K562 (cell line): ENCODE results near the gene XBP1. TPM values are rescaled to one million over a fixed set of nuclear protein-coding genes. Genes with fewer than 3 reads are reported as not detected.

Source experiments
- ARID1B ChIP-seq: fragments of 450-650 bp; IDR thresholded peaks from 2 replicates; pipeline ENCODE4 v1.6.1; 2016; ENCODE audit warnings: antibody characterized with exemption, mild to moderate bottlenecking, inconsistent platforms
- ASH1L ChIP-seq: fragments of 450-650 bp; IDR thresholded peaks from 2 replicates; pipeline ENCODE4 v1.6.1; 2018; ENCODE audit warnings: borderline replicate concordance, mild to moderate bottlenecking, low read depth; ENCODE audit not compliant: partially characterized antibody
- BMI1 ChIP-seq: fragments of 150-350 bp; IDR thresholded peaks from 2 replicates; pipeline ENCODE4 v1.6.1; 2014; ENCODE audit warnings: low read length
- BRD9 ChIP-seq: fragments of 450-650 bp; IDR thresholded peaks from 2 replicates; pipeline ENCODE4 v1.6.1; 2018; ENCODE audit warnings: low read depth; ENCODE audit not compliant: partially characterized antibody
- HNRNPLL ChIP-seq: fragments of 200-400 bp; formaldehyde crosslinking; IDR thresholded peaks from 2 replicates; pipeline ENCODE4 v1.6.1; 2017; ENCODE audit warnings: low read length, low read depth, mild to moderate bottlenecking; ENCODE audit not compliant: poor library complexity, severe bottlenecking
- HSF4 ChIP-seq: fragments of 250-450 bp; sonication (Bioruptor Pico); IDR thresholded peaks from 2 replicates; pipeline ENCODE4 v2.1.2; 2022; ENCODE audit warnings: mild to moderate bottlenecking, moderate library complexity, borderline replicate concordance
- KLF10 ChIP-seq: fragments of 250-450 bp; sonication (Bioruptor Pico); IDR thresholded peaks from 2 replicates; pipeline ENCODE4 v1.6.1; 2021; ENCODE audit warnings: matching md5 sums
- MIER1 ChIP-seq: fragments of 450-650 bp; IDR thresholded peaks from 2 replicates; pipeline ENCODE4 v1.6.1; 2016; ENCODE audit warnings: antibody characterized with exemption, mild to moderate bottlenecking, low read depth
- MTA1 ChIP-seq: fragments of 450-650 bp; IDR thresholded peaks from 2 replicates; pipeline ENCODE4 v1.6.1; 2017; ENCODE audit warnings: borderline replicate concordance
- NR2F6 ChIP-seq: fragments of 450-650 bp; formaldehyde crosslinking; IDR thresholded peaks from 2 replicates; pipeline ENCODE4 v1.4.0; 2020; ENCODE audit warnings: mild to moderate bottlenecking
- PML ChIP-seq: IDR thresholded peaks from 2 replicates; pipeline ENCODE4 v1.6.1; 2012; ENCODE audit warnings: low read length, inconsistent platforms
- POLR2G ChIP-seq: fragments of 200-400 bp; formaldehyde crosslinking; IDR thresholded peaks from 2 replicates; pipeline ENCODE4 v1.6.1; 2017; ENCODE audit warnings: low read depth, mild to moderate bottlenecking, antibody characterized with exemption, low read length, moderate library complexity
- POU5F1 ChIP-seq: fragments of 150-350 bp; IDR thresholded peaks from 2 replicates; pipeline ENCODE4 v1.6.1; 2014; ENCODE audit warnings: borderline replicate concordance, low read length, low read depth, mild to moderate bottlenecking; ENCODE audit not compliant: partially characterized antibody
- RBM39 ChIP-seq: fragments of 200-400 bp; formaldehyde crosslinking; optimal IDR thresholded peaks from 2 replicates; pipeline ENCODE3; 2018; ENCODE audit warnings: low read depth, low read length
- USF2 ChIP-seq: sonication (generic); formaldehyde crosslinking; IDR thresholded peaks from 2 replicates; pipeline ENCODE4 v1.5.0; 2020; ENCODE audit warnings: missing genetic modification reagents
- ZC3H11A ChIP-seq: IDR thresholded peaks from 2 replicates; pipeline ENCODE4 v1.6.1; 2012; ENCODE audit warnings: low read depth, low read length, improper control_type of control experiment
- ZNF609 ChIP-seq: sonication (generic); formaldehyde crosslinking; IDR thresholded peaks from 2 replicates; pipeline ENCODE4 v1.8.1; 2023; ENCODE audit warnings: missing genetic modification reagents, mild to moderate bottlenecking, borderline replicate concordance
- polyA plus RNA-seq, 8 experiments: library from polyadenylated mRNA; depleted of rRNA in 4 of 8; stranded (reverse) in 5 of 8; unstranded in 3 of 8; fragments of >200 nt; fragmentation: Nextera tagmentation in 2 of 8; fragmentation: Illumina TruSeq in 1 of 8; extraction: Ambion mirVana in 2 of 8; extraction: Trizol in 1 of 8; gene quantifications; 2 replicates each; pipeline versions ENCODE4 v1.2.1 to v1.2.3, GENCODE V29; 2011 to 2014; ENCODE audit warnings: inconsistent platforms in 1 of 8, missing spikeins in 1 of 8
- total RNA-seq, 7 experiments: library from RNA; depleted of rRNA in 6 of 7; stranded (reverse); fragments of >200 nt in 6 of 7; fragmentation: Illumina TruSeq in 2 of 7; extraction: Trizol in 2 of 7; gene quantifications; 2 replicates each; pipeline versions ENCODE4 v1.2.1 to v1.2.3, GENCODE V29; 2011 to 2021; ENCODE audit warnings: low replicate concordance in 1 of 7
- TF ChIP-seq, protein P1 (sequence below): fragments of 450-650 bp; IDR thresholded peaks from 2 replicates; pipeline ENCODE4 v1.6.1; 2016; ENCODE audit warnings: mild to moderate bottlenecking
- TF ChIP-seq, protein P2 (sequence below): fragments of 450-650 bp; formaldehyde crosslinking; IDR thresholded peaks from 2 replicates; pipeline ENCODE4 v1.4.0; 2022; ENCODE audit warnings: mild to moderate bottlenecking, moderate library complexity

Gene XBP1
- total and polyA plus RNA-seq, 9 of the 15 experiments (the other 6 are each of a cell fraction or from before 2014, with no cell fraction given): 25.0 to 218 (median 94.6) TPM

- TF ChIP-seq, protein P1, sequence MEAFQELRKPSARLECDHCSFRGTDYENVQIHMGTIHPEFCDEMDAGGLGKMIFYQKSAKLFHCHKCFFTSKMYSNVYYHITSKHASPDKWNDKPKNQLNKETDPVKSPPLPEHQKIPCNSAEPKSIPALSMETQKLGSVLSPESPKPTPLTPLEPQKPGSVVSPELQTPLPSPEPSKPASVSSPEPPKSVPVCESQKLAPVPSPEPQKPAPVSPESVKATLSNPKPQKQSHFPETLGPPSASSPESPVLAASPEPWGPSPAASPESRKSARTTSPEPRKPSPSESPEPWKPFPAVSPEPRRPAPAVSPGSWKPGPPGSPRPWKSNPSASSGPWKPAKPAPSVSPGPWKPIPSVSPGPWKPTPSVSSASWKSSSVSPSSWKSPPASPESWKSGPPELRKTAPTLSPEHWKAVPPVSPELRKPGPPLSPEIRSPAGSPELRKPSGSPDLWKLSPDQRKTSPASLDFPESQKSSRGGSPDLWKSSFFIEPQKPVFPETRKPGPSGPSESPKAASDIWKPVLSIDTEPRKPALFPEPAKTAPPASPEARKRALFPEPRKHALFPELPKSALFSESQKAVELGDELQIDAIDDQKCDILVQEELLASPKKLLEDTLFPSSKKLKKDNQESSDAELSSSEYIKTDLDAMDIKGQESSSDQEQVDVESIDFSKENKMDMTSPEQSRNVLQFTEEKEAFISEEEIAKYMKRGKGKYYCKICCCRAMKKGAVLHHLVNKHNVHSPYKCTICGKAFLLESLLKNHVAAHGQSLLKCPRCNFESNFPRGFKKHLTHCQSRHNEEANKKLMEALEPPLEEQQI: no peak
- TF ChIP-seq USF2 (CRISPR knock-in tag) (no peak), ASH1L (no peak), MTA1 (no peak), MIER1 (no peak), POLR2G (0 out of 2 replicates have a peak, but pooled peaks have one; percentile 46), PML (peak; percentile 40; the same call in 1 of the 2 replicates), NR2F6 (no peak), ZNF609 (CRISPR knock-in tag) (no peak), HSF4 (CRISPR knock-in tag) (no peak), ZC3H11A (no peak), RBM39 (no peak), BMI1 (no peak), ARID1B (peak; percentile 36; the same call in 1 of the 2 replicates), BRD9 (peak; percentile 31), HNRNPLL (no peak), KLF10 (CRISPR knock-in tag) (no peak), POU5F1 (no peak)
- TF ChIP-seq, protein P2, sequence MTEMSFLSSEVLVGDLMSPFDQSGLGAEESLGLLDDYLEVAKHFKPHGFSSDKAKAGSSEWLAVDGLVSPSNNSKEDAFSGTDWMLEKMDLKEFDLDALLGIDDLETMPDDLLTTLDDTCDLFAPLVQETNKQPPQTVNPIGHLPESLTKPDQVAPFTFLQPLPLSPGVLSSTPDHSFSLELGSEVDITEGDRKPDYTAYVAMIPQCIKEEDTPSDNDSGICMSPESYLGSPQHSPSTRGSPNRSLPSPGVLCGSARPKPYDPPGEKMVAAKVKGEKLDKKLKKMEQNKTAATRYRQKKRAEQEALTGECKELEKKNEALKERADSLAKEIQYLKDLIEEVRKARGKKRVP (CRISPR knock-in tag): peak; percentile 93
Observed at GRCh38 chr22:28798810-28799605, 1.4 kb downstream of the XBP1 start (continued).
